IPS DF 4.7 (cell line): ENCODE results near the gene SHFL.

Experiments
- DNase-seq: peaks from one replicate; pipeline ENCODE4 v3.0.0-alpha.2; 2013; ENCODE audit warnings: low spot score; ENCODE audit errors: extremely low read depth

SHFL gene

DNA sequence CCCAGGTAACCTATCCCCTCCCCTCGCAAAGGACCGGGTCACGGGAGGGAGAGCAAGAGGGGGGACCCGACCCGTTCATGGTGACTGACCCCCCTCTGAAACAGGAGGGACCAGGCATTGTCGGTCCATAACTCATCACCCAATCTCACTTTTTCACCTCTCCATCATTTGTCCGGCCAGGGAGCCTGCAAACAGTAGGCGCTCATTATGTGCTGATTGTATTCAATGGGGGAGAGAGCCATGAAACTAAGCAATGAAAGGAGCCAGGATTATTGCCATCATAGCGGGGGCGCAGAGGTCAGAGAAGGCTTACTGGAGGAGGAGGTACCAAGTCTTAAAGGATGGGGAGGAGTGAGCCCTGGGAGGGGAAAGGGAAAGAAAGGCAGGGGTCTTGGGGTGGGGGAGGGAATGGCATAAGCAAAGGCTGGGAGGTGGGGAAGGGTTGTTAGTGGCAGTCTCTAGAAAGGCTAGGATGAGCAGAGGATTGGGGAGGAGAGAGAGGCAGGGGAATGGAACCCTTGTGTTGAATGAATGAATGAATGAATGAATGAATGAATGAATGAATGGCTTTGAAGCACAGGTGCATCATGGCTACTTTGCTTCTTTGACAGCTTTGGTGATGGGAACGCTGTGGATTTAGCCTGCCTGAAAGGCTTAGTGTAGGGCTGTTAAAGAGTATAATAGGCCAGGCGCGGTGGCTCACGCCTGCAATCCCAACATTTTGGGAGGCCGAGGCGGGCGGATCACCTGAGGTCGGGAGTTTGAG, 1.4 kb downstream of the SHFL start:
- DNase-seq = no peak

DNA sequence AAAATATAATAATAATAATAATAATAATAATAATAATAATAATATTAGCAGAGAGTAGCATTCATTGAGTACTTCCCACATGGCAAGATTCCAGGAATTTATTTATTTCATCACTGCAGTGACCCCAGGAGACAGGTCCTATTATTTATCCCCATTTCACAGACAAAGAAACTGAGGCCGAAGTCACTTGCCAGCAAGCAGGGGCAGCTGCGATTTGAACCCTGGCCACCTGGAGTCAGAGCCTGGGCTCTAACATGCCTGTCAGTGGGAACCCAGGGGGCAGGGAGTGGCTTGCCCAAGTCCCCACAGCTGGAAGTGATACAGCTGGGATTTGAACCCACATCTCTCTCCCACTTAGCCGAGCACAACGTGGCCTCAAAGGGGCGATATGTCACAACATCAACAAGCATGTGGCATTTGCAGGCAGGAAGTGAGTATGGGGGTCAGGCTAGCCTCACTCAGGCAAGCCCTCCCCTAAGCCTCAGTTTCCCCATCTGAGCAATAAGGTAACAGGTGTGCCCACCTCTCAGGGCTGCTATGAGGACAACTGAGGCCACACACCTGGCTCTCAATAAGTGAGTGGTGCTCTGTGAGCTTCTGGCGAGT, 2.9 kb downstream of the SHFL start:
- no peak for DNase-seq

DNA sequence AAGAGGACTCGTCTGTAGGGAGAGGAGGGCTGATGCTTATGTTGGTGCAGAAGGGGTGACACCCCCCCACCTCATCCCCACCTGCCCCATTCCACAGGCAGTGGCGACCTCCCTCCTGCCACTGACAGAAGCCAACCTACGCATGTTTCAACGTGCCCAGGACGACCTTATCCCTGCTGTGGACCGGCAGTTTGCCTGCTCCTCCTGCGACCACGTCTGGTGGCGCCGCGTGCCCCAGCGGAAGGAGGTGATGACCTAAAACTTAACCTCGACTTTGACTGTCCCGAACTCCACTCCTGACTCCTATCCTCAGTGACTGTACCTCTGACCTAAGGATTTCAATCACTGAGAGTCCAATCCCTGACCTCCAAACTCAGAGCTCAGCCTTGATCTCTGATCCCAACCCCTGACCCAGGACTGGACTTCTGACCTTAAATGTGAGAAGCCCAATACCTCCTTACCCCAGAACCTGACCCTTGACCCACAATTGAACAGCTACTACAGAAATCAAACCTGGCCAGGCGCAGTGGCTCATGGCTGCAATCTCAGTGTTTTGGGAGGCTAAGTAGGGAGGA, 3.8 kb downstream of the SHFL start:
- DNase-seq = no peak

DNA sequence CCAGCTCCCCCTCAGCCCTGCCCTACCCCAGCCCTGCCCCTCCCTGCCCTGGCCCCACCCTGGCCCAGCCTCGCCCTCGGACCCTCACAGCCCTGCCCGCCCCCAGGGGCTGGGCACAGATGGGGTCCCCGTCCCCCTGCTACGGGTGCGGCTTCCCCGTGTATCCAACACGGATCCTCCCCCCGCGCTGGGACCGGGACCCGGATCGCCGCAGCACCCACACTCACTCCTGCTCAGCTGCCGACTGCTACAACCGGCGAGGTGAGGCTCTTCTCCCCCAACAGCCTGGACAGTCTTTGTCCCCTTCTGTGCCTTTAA, 5.2 kb downstream of the SHFL start:
- DNase-seq = no peak

DNA sequence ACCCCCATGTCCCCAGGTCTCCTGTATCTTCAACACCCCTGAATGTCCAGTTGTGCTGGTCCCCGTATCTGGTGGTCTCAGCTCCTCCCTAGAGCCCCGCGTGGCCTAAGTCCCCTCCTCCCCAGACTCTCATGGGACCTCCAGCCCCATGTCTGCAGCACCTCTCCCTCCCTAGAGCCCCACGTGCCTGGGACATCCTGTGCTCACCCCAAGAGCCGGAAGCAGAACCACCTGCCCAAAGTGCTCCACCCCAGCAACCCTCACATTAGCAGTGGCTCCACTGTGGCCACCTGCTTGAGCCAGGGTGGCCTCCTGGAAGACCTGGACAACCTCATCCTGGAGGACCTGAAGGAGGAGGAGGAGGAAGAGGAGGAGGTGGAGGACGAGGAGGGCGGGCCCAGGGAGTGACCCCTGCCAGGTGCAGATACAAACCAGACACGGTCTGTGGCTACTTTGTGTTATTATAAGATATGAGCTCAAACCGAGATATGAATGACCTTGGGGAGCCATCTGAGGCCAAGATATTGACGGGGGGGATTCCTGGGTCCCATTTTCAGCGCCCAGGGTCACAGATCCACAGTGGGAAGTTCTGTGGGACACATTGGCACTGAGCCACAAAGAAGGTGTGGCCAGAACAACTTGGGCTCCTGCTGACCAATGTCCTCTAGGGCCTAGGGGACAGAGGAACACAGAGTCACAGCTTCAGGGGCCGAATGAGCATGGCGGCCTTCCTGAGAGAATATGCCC, 6.0 kb downstream of the SHFL start:
- DNase-seq = no peak

DNA sequence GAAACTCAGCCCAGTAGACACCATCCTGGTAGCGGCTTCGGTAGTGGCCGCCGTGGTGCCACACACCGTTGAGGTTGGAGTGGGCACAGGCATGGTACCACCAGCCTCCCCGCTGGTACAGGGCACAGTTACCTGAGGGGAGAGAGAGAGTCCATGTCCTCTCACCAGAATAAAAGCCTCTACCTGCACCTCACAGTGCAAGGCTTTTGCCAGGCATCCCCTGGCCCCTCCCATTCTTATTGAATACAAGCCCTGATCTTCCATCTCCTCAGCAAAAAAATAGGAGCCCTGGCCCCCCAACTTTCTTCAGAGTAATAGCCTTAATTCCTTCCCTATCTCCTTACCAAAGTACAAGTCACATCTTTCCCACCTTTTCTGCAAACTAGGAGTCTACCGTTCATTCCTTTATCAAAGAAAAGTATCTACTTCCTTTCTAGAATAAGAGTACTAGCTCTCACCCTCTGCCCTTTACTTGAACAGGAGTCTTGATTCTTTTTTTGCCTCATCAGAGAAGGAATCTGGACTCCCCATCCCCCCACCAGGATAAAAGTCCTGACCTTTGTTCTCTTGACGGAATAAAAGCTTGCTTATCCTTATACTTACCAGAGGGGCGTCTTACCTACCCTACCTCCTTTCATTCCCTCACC, 6.7 kb downstream of the SHFL start:
- DNase-seq = no peak

DNA sequence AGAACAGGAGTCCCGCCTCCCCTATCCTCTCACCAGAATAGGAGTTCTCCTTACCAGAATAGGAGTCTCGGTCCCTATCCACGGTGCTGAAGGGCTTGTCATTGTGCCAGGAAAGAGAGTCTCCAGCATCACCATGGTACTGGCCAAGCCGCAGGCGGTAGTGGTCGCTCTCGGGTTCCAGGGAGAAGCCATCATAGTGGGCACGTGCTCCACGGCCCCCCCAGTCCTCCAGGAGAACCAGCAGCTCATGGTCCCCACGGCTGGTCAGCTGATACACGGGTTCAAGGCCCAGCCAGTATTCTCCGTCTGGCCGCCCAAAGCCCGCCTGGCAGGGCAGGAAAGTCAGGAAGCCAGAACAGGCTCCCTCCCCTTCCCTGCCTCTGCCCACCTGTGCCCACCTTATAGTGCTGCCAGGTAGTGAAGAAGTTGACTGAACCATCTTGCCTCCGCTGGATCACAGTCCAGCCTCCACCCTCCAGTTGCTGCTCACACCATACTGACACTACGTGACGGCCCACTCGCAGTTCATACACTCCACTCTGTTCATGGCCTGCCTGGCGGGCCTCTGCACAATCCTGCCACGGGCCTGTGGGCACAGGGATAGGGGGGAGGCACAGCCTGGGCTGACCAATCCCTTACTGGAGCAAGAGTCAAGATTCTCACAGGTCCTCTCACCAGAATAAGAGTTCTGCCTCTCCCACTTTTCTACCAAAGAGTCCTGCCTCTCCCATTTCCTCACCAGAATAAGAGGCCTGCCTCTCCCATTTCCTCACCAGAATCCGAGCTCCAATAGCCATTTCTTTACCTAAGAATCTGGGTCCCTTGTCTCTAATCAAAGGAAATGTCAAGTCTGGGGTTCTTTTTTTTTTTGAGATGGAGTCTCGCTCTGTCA, 7.4 kb downstream of the SHFL start:
- no peak for DNase-seq

DNA sequence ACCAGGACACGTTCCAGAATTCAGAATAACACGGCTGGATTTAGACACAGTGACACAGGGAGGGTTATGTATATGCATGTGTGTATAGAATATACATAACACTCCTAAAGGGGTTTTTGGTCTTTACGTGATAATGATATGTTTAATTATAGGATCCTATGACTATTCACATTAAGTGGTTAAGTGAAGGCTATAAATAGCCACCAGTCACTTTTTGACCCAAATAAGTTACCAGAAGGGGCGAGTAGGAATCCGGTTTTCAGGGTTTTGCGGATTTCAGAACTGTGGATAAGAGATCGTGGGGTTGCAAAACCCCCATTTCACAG, 9.5 kb downstream of the SHFL start:
- DNase-seq = no peak

DNA sequence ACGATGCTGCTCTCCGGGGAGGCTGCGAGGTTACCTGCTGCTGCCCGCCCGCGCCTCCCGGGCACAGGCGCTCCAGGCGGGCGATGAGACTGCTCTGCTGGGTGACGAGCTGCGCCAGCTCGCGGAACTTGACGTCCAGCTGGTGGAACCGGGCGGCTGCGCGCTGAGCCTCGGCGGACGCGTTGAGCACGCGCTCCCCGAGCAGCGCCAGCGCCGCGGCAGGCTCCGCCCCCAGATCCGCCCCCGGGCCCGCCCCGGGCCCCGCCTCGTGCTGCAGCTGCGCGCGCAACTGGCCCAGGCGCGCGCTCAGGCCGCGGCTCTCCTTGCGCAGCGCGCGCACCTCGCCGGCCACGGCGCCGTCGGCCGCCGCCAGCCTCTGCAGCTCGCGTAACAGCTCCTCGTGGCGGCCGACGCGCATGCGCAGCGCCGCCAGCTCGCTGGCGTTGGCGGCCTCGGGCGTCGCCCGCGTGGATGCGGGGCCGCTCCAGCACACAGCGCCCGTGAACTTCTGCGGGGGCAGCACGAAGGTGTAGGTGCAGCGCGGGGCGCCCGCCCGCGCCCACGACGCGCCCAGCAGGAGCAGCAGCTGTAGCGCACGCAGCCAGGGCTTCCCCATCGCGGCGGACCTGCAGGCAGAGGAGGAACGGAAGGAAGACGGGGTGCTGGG, 10.0 kb downstream of the SHFL start:
- no peak for DNase-seq

DNA sequence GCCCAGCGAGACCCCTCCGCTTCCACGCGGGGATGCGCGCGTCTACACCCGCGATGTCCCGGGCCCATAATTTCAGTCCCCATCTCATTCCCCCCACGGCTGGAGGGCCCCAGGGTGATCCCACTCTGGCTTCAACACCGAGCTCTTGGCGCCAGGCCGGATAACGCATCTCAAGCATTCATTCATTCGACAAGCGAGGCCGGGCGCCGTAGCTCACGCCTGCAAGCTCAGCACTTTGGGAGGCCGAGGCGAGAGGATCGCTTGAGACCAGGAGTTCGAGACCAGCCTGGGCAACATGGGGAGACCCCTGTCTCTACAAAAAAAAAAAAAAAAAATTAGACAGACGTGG, 10.5 kb downstream of the SHFL start:
- no peak for DNase-seq

DNA sequence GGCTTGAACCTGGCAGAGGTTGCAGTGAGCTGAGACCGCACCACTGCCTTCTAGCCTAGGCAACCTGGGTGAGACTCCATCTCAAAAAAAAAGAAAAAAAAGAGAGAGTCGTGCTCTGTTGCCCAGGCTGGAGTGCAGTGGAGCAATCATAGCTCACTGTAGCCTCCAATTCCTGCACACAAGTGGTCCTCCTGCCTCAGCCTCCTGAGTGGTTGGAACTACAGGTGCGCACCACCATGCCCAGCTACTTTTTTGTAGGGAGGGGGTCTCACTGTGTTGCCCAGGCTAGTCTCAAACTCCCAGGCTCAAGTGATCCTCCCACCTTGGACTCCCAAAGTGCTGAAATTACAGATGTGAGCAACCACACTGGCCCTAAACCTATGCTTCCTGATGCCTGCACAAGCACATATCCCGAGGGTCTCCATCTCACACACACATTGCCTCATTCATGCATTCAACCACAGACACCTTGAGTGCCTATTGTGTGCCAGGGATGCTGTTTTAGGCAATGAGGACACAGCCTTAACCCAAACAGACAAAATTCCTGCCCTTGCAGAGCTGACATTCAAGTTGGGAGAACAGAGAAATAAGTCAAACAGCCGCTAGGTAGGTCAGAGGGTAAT, 14.2 kb downstream of the SHFL start:
- no peak for DNase-seq

DNA sequence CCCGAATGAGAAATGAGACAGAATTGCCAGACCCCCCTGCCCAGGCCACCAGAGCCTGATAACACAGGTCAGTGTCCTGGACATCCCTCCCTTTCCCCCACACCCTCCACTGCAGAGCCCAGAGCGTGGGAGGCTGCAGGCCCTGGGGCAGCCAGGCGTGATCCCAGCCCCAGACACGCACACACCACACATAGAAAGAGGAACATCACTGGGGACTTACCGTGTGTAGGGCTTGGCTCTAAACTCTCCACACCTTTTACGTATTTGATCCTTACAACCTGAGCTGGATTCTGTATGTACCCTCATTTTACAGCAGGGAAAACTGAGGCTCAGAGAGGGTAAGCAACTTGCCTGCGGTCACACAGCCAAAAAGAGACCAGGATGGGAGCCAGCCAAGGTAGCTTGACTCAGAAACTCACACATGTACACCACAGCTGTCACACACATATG, 16.7 kb downstream of the SHFL start:
- DNase-seq = no peak

DNA sequence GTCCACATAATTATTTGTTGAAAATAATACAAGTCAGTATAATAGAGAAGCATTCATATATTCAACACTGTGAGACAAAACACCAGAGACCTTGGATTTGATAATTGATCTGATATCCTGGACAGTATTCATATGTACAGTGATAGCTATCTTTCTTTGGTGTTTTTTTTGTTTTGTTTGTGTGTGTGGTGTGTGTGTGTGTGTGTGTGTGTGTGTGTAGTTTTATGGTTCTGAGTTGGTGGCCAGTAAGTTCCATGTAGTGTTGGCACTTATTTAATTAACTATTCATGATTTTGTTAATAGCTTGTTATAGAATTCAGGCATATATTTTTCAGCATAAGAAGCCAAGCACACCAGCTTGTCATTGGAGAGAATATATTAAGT, 18.0 kb downstream of the SHFL start:
- DNase-seq = no peak

DNA sequence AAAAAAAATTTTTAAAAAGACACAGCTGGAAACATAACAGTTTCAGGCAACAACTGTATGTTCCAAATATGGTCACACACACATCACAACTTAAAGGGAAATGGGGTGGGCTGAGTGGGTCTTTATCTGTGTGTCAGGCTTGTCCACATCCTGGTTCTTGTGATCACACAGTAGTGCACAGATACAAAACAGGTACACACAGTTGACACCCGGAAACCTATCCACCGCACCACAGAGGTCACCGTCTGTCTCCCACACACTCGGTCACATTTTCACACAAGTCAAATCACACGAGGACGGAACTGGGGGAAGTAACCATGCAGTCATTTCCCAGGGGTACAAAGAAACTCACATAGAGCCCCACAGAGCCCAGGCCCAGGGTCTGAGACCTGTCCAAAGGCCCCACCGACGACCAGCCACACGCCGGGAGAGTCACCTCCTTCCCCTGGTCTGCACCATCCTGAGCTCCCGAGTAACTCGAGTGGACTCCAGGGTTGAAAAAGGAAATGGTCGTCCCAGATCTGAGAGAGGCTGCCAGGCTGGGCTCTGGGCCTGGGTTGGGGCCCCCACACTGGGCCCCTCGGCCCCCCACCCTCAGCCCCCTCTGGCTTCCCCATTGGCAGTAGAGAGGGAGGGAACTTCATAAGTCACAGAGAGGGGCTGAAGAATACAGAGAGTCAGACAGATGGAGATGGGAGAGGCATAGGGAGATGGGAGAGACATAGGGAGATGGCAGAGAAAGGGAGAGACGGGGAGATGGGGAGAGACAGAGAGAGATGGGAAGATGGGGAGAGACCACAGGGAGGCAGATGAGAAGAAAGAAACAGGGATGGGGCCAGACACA, 18.8 kb downstream of the SHFL start:
- no peak for DNase-seq

DNA sequence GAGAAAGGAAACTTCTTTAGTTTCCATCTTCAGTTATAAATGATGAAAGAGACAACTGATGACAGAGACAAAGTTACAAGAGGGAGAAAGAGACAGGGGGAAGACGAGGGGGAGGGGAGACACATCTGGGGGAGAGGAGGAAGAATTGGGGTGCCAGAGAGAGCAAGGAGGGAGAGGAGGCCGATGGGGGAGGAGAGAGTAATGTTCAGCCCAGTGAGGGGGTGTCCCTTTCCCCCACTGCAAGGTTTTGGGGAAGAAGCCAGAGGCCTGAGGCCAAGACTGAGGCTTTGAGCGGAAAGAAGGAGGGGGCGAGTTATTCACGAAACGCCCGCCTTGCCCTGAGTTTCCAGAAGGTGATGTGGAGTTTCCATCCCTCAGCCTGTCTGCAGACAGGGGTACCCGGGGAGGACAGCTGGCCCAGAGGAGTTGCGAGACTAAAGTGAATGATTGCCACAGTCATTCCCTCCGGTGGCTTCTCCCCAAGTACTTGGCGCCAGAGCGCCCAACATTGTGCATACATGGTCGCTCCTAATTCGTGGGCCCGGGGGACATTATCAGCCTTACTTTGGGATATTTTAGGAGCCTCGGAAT, 19.5 kb downstream of the SHFL start:
- DNase-seq = no peak

DNA sequence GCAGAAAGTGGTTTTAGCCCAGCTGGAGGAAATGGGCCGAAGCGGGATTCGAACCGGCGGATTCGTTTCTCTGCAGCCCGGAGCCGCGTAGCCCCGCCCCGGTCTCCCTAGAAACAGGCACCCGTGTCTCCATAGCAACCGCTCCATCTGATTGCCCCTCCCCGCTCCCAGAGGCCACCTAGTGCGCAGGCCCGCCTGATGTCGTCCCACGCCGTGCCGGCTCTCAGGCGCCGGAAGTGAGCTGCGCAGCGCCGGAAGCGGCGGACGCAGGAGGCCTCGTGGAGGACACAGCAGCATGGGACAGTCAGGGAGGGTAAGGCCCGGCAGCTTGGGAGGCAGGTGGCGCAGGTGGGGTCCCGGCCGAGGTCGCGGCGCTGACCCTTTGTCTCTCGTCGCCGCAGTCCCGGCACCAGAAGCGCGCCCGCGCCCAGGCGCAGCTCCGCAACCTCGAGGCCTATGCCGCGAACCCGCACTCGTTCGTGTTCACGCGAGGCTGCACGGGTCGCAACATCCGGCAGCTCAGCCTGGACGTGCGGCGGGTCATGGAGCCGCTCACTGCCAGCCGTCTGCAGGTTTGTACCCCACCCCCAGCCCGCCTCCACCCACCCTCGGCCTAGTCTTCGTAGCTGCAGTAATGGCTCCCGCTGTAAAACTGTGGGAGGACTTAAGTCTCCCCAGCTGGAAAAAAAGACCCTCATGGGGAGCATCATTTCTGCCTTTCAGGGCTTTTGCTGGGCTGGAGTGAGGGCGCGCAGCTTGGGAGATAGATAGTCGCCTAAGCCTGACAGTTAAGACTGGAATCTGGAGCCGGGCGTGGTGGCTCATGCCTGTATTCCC, 20.2 kb downstream of the SHFL start, which contains the start of gene PPAN:
Gene PPAN (plus strand): TSS at position 263 of the 837 bp plus-strand sequence. CDS start 33 bp downstream, at position 296.
- DNase-seq = no peak

DNA sequence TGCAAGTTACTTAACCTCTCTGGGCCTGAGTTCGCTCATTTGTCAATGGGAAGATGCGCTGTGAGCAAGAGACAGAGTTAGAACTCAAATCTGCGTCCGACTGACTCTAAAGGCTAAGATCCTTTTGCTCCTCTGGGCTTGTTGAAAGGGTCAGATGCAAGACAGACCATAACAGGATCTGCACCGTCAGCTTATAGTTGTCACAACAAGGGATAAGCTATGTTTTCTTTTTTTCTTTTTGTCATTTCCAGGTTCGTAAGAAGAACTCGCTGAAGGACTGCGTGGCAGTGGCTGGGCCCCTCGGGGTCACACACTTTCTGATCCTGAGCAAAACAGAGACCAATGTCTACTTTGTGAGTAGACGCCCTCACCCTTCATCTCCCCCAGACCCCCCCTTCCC, 21.1 kb downstream of the SHFL start:
- DNase-seq = no peak
